Measurements from ENCODE around the gene METTL25. TPM values are rescaled to one million over a fixed set of nuclear protein-coding genes. Genes with fewer than 3 reads are reported as not detected.

The METTL25 gene, protein sequence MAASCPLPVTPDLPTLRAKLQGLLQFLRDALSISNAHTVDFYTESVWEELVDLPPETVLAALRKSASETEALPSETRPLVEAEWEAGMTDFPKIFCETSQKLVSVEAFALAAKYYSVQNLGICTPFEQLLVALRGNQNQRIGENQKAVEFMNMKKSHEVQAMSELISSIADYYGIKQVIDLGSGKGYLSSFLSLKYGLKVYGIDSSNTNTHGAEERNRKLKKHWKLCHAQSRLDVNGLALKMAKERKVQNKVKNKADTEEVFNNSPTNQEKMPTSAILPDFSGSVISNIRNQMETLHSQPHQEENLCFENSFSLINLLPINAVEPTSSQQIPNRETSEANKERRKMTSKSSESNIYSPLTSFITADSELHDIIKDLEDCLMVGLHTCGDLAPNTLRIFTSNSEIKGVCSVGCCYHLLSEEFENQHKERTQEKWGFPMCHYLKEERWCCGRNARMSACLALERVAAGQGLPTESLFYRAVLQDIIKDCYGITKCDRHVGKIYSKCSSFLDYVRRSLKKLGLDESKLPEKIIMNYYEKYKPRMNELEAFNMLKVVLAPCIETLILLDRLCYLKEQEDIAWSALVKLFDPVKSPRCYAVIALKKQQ
- total RNA-seq: 10 to 100 TPM; 10.4 to 10.7 TPM

DNA sequence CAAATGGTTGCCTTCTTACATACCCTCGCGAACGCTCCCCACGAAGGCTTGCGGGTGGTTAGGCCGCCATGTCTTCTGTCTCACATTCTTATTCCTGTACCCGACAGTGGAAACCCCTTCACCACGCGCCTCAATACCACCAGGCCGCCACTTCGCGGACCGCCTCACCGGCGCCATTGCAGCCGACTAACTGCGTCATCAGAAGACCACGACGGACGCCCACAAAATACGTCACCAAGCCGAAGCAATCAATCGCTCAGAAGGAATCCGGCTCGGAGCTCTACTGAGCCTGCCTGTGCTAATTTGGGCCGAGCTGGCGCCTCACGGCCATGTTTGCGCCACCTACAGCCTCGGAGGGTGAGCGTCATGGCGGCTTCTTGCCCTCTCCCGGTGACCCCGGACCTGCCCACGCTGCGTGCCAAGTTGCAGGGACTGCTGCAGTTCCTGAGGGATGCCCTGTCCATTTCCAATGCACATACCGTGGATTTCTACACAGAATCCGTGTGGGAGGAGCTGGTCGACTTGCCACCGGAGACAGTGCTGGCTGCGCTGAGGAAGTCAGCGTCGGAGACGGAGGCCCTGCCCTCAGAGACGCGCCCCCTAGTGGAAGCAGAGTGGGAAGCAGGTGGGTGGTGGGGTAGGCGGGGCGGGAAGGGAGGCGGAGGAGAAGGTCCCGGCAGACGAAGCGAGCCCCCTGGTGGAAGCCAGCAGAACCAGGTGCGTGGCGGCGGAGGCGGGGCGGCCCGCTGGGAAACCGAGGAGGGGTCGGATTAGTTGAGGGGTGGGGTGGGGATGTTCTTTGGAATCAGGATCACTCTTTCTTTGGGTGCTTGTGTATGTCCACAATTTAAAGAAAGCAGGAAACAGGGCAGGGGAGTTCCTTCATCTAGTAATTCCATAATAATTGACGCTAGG, at the start of gene METTL25, which contains the start of gene CCDC59:
Gene METTL25 (plus strand): TSS at position 330 of the 915 bp plus-strand sequence. CDS start 37 bp downstream, at position 367.
Gene CCDC59 (minus strand): TSS at position 188 of the 915 bp plus-strand sequence. CDS start 11 bp downstream, at position 177.
- Mint-ChIP-seq H3K4me3 (peak within 1 kb of the TSS; percentile 93), H3K27ac (peak within 1 kb of the TSS; percentile 99), H3K9me3 (ENCODE audit: insufficient read depth) (no peaks in the 10 kb centered on the region), H3K27me3 (ENCODE audit: low read depth) (no peaks in the 10 kb centered on the region), H3K4me1 (ENCODE audit: low read depth) (peaks cover 42% of the 10 kb centered on the region), H3K36me3 (ENCODE audit: low read depth) (peaks cover 41% of the 10 kb centered on the region)
- DNase-seq: peak; percentile 97
- ChIA-PET CTCF (interaction anchor here (0.6 to 3.3 kb wide), 10 partner anchors 8 to 760 kb away, joined by 3 to 20 read pairs (median 7); partner anchors contain the start of gene TMTC2), POLR2A (interaction anchor here (1.0 to 1.2 kb wide), 4 partner anchors 12 to 328 kb away, joined by 3 to 8 read pairs (median 4); partner anchors contain the start of gene TMTC2)
- peak; percentile 97 for ATAC-seq

DNA sequence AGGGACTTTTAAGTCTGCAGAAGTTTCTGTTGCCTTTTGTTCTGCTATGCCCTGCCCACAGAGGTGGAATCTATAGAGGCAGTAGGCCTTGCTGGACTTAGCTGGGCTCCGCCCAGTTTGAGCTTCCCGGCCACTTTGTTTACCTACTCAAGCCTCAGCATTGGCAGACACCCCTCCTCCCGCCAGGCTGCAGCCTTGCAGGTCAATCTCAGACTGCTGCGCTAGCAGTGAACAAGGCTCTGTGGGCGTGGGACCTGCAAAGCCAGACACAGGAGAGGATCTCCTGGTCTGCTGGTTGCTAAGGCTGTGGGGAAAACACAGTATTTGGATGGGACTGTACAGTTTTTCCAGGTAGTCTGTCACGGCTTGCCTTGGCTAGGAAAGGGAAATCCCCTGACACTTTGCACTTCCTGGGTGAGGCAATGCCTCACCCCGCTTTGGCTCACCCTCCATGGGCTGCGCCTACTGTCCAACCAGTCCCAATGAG, 43.9 kb upstream of the METTL25 start:
- Mint-ChIP-seq H3K27me3 (ENCODE audit: low read depth) (no peaks in the 10 kb centered on the region), H3K4me3 (no peak overlapping the region), H3K36me3 (ENCODE audit: low read depth) (no peaks in the 10 kb centered on the region), H3K4me1 (ENCODE audit: low read depth) (no peaks in the 10 kb centered on the region), H3K9me3 (ENCODE audit: insufficient read depth) (no peaks in the 10 kb centered on the region), H3K27ac (no peak overlapping the region)
- ChIA-PET POLR2A (no interaction called here), CTCF (no interaction called here)
- ATAC-seq (no peak), DNase-seq (no peak)

DNA sequence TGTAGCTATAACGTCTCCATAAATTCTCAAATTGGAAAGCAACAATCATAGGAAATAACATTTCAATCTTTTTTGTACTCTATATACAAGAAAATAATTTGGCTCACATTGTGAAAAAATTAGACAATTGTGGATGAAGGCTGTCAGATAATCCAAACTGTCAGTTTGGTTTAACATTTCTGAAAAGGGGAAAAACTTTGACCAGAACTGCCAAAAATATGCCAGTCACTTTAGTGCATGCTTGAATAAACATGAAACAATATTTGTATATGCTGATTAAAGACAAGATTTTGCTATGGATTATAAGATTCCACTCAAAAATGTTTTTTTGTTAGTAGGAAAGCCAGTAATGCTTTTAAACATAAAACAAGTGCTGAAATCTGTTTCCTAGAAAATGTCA, 39.1 kb upstream of the METTL25 start:
- no peak for ATAC-seq

DNA sequence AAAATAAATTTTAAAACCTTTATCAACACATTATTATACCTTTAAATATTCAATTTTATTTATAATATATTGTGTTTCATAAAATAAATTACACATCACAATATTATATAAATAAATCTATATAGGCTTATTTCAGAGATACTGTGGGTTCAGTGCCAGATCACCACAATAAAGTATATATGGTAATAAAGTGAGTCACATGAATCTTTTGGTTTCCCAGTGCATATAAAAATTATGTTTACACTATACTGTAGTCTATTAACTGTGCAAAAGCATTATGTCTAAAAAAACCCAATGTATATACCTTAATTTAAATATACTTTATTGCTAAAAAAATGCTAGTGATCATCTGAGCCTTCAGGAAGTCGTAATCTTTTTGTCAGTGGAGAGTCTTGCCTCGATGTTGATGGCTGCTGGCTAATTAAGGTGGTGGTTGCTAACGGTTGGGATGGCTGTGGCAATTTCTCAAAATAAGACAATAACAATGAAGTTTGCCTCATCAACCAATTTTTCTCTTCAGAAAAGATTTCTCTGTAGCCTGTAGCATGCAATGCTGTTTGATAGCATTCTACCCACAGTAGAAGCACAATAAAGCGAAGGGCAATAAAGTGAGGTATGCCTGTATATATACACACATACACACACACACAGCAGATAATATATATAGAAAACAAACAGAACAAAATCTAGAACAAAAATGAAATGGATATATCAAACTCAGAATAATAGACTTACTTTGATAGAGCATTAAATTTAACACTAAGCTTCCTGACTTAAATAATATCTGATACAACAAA, 32.6 kb upstream of the METTL25 start:
- no peak overlapping the region for H3K27ac Mint-ChIP-seq
- peaks cover 4% of the 10 kb centered on the region for H3K27me3 Mint-ChIP-seq (ENCODE audit: low read depth)
- ATAC-seq (no peak), DNase-seq (no peak)
- ChIA-PET CTCF (no interaction called here), POLR2A (no interaction called here)
- H3K4me3 Mint-ChIP-seq: no peak overlapping the region
- no peaks in the 10 kb centered on the region for H3K4me1 Mint-ChIP-seq (ENCODE audit: low read depth)
- no peaks in the 10 kb centered on the region for H3K36me3 Mint-ChIP-seq (ENCODE audit: low read depth)
- no peaks in the 10 kb centered on the region for H3K9me3 Mint-ChIP-seq (ENCODE audit: insufficient read depth)

More for the DNA sequence above, 39.1 kb upstream of the METTL25 start:
- POLR2A ChIA-PET: no interaction called here
- H3K4me3 Mint-ChIP-seq: no peak overlapping the region
- no peaks in the 10 kb centered on the region for H3K36me3 Mint-ChIP-seq (ENCODE audit: low read depth)
- no peaks in the 10 kb centered on the region for H3K4me1 Mint-ChIP-seq (ENCODE audit: low read depth)
- CTCF ChIA-PET: no interaction called here
- H3K27me3 Mint-ChIP-seq (ENCODE audit: low read depth): peaks cover under 1% of the 10 kb centered on the region
- H3K27ac Mint-ChIP-seq: no peak overlapping the region
- H3K9me3 Mint-ChIP-seq (ENCODE audit: insufficient read depth): no peaks in the 10 kb centered on the region
- no peak for DNase-seq

DNA sequence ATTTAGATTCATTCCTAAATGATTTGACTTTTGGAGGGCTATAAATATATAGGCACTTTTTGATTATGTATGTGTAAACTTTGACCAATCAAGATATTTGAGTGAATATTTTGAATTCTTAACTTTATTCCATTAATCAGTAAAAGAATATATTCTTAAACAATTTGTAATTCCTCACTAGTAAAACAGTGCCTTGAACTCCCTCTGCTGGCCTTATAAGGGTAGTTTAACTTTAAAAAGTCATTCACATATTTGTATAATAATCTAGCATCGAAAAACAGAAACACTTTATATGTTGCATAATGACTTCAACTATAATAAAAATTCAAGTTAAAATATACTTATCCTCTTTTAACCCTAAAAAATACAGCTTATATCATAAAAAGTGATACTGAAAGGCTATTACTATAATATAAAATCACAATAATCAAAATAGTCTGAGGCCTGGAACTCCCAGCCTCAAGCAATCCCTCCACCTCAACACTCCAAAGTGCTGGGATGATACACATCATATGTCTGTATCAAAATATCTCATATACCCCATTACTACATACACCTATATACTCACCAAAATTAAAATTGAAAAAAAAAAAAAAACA, 31.3 kb upstream of the METTL25 start:
- Mint-ChIP-seq H3K27me3 (ENCODE audit: low read depth) (peaks cover 12% of the 10 kb centered on the region), H3K4me3 (no peak overlapping the region), H3K36me3 (ENCODE audit: low read depth) (no peaks in the 10 kb centered on the region), H3K4me1 (ENCODE audit: low read depth) (no peaks in the 10 kb centered on the region), H3K9me3 (ENCODE audit: insufficient read depth) (no peaks in the 10 kb centered on the region), H3K27ac (no peak overlapping the region)
- no peak for DNase-seq
- no peak for ATAC-seq
- CTCF ChIA-PET: no interaction called here
- POLR2A ChIA-PET: interaction anchor here (0.7 kb wide), 1 partner anchor 37 kb away, joined by 3 read pairs; no protein-coding TSS in a partner anchor

DNA sequence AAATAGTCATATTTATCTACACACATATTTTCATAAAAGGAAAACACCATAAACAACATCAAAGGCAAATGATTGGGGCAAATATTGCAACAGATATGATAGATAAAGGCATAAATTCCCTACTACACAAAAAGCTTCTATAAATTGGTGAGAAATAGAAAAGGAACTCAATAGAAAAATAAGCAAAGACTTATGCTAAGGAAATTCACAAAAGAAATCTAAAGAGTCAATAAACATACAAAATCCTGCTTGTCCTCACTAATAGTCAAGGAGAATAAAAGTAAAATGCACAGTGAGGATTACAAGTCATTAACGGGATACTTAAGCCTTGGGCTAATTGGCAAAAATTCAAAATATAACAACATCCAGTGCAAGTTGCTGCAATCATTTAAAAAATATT, 30.5 kb upstream of the METTL25 start:
- CTCF ChIA-PET: no interaction called here

DNA sequence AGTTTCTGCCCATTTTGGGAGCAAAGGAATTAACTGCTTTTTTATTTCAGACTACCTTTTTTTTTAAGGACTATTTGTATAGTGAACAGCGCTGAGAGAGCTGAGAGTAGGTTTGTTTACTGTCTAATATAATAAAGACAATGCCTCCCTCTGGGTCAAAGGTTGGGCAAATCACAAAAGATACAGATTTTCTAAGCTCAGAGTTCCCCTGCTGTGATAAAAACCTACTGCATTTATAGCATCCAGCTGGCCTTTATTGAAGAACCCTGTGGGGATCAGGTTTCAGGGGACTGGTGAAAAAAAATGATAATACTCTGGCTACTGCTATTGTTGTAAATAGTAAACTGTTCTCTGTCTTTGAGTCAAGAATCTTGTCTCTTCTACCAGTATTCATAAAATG, 28.8 kb upstream of the METTL25 start:
- H3K4me1 Mint-ChIP-seq (ENCODE audit: low read depth): no peaks in the 10 kb centered on the region
- no peaks in the 10 kb centered on the region for H3K9me3 Mint-ChIP-seq (ENCODE audit: insufficient read depth)
- H3K4me3 Mint-ChIP-seq: no peak overlapping the region
- ChIA-PET POLR2A (no interaction called here), CTCF (no interaction called here)
- DNase-seq (no peak), ATAC-seq (no peak)
- no peak overlapping the region for H3K27ac Mint-ChIP-seq
- no peaks in the 10 kb centered on the region for H3K36me3 Mint-ChIP-seq (ENCODE audit: low read depth)
- peaks cover 12% of the 10 kb centered on the region for H3K27me3 Mint-ChIP-seq (ENCODE audit: low read depth)

More for the DNA sequence above, 30.5 kb upstream of the METTL25 start:
- Mint-ChIP-seq H3K36me3 (ENCODE audit: low read depth) (no peaks in the 10 kb centered on the region), H3K4me1 (ENCODE audit: low read depth) (no peaks in the 10 kb centered on the region), H3K27ac (no peak overlapping the region), H3K4me3 (no peak overlapping the region), H3K27me3 (ENCODE audit: low read depth) (peaks cover 12% of the 10 kb centered on the region), H3K9me3 (ENCODE audit: insufficient read depth) (no peaks in the 10 kb centered on the region)
- DNase-seq (no peak), ATAC-seq (no peak)
- POLR2A ChIA-PET: no interaction called here

DNA sequence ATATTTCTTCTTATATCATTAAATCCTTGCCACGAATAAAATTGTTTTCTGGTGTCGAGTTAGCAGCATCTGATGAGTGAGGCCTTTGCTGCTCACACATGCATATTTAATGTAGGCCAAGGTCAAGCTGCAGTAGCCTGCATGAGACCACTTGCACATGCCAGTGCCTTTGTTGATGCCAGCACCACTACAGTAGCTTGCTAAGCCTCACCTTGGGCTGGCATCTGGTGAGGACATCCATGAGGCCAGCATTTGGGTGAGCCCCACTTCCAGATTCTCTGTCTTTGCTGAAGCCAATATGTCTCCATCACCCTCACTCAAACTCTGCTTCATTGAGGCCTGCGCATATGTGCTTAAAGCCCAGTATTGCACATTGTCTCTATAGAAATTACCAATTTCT, 8.2 kb upstream of the METTL25 start:
- no peak for DNase-seq
- POLR2A ChIA-PET: no interaction called here
- no peak for ATAC-seq
- CTCF ChIA-PET: interaction anchor here (1.2 kb wide), 1 partner anchor 8 kb away, joined by 9 read pairs; the partner anchor contains the start of genes CCDC59 and METTL25
- H3K27ac Mint-ChIP-seq: no peak overlapping the region
- H3K27me3 Mint-ChIP-seq (ENCODE audit: low read depth): no peaks in the 10 kb centered on the region
- H3K36me3 Mint-ChIP-seq (ENCODE audit: low read depth): peaks cover 18% of the 10 kb centered on the region
- H3K4me3 Mint-ChIP-seq: no peak overlapping the region
- H3K4me1 Mint-ChIP-seq (ENCODE audit: low read depth): peaks cover 4% of the 10 kb centered on the region
- H3K9me3 Mint-ChIP-seq (ENCODE audit: insufficient read depth): no peaks in the 10 kb centered on the region

DNA sequence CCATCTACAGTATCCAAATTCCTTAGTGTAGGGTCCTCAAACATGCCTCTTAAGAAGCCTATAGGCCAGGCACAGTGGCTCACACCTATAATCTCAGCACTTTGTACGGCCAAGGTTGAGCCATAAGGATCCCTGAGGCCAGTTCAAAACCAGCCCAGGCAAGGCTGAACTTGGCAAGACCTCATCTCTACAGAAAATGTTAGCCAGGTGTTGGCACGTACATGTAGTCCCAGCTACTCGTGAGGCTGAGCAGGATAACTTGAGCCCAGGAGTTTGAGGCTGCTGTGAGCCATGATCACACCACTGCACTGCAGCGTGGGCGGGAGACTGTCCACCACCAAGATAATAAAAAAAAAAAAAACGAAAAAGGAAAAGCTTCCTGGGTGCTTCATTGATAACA, 6.9 kb upstream of the METTL25 start:
- no peaks in the 10 kb centered on the region for H3K27me3 Mint-ChIP-seq (ENCODE audit: low read depth)
- ATAC-seq (no peak), DNase-seq (no peak)
- H3K4me1 Mint-ChIP-seq (ENCODE audit: low read depth): peaks cover 16% of the 10 kb centered on the region
- H3K9me3 Mint-ChIP-seq (ENCODE audit: insufficient read depth): no peaks in the 10 kb centered on the region
- peaks cover 31% of the 10 kb centered on the region for H3K36me3 Mint-ChIP-seq (ENCODE audit: low read depth)
- H3K27ac Mint-ChIP-seq: no peak overlapping the region
- ChIA-PET POLR2A (no interaction called here), CTCF (no interaction called here)
- H3K4me3 Mint-ChIP-seq: no peak overlapping the region

DNA sequence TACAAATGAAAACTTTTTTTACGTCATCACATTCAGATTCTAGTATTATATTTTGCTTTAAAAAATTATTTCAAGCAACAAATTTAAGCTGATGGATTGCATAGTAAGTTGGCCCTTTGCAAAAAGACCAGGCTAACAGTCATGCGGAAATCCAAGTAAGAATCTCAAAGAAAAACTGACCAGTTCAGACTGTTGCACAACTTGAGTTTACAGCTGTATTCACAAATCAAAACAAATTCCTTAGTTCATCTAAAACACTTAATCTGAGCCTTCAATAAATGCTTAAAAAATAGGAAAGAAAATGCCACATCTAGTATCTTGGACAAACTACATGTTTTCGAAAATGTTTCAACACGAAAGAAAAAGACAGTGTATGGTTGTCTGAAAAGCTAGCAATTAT, 989 bp upstream of the METTL25 start:
- ChIA-PET POLR2A (no interaction called here), CTCF (interaction anchor here (1.0 to 3.3 kb wide), 4 partner anchors 7 to 329 kb away, joined by 3 to 20 read pairs (median 9); partner anchors contain the start of gene TMTC2)
- DNase-seq (no peak), ATAC-seq (no peak)
- Mint-ChIP-seq H3K36me3 (ENCODE audit: low read depth) (peaks cover 45% of the 10 kb centered on the region), H3K9me3 (ENCODE audit: insufficient read depth) (no peaks in the 10 kb centered on the region), H3K4me3 (peak overlapping the region; percentile 93), H3K27me3 (ENCODE audit: low read depth) (no peaks in the 10 kb centered on the region), H3K27ac (peak overlapping the region; percentile 99), H3K4me1 (ENCODE audit: low read depth) (peaks cover 40% of the 10 kb centered on the region)

Data from activated CD8-positive, alpha-beta T cell treated with anti-CD3 and anti-CD28 coated beads, Interleukin-2, amount 10 ng/mL, durations not matched to agents 7 days and 5 days (primary cell).